Esophagus squamous epithelium (tissue), 4 donors: ENCODE measurements around the gene LNX2.

ENCODE experiments used
- CTCF ChIP-seq, 6 experiments: fragments of 450-650 bp in 4 of 6; fragments of 200-600 bp in 2 of 6; sonication (generic) in 2 of 6; IDR thresholded peaks; one replicate each; pipeline ENCODE4 v1.5.1; 2016 to 2019; ENCODE audit warnings: antibody characterized with exemption in 6 of 6, mild to moderate bottlenecking in 4 of 6, moderate library complexity in 4 of 6
- POLR2A ChIP-seq, 4 donors: fragments of 450-650 bp; IDR thresholded peaks; one replicate each; pipeline ENCODE4 v1.6.1; 2017; ENCODE audit warnings: antibody characterized with exemption in 4 of 4, mild to moderate bottlenecking in 4 of 4, moderate library complexity in 3 of 4

GRCh38 chr13:27650312-27650711, 30.0 kb upstream of the LNX2 start:
- no peak for TF ChIP-seq CTCF (IDR thresholded peaks at IDR 0.05)
- TF ChIP-seq POLR2A (IDR thresholded peaks at IDR 0.05), result no peak
